GM18861 (cell line): Measurements from ENCODE around the gene NFATC2IP.
"Not testable (repeated sequence)": the region's sequence is repeated elsewhere in the genome, so short reads cannot be mapped to it uniquely, and the experiment has no call there.

Source experiments
- ATAC-seq: cut with Tn5 transposase; IDR thresholded peaks from one replicate; pipeline ENCODE4 v1.9.1; 2021; ENCODE audit not compliant: unreplicated experiment

The NFATC2IP gene

DNA sequence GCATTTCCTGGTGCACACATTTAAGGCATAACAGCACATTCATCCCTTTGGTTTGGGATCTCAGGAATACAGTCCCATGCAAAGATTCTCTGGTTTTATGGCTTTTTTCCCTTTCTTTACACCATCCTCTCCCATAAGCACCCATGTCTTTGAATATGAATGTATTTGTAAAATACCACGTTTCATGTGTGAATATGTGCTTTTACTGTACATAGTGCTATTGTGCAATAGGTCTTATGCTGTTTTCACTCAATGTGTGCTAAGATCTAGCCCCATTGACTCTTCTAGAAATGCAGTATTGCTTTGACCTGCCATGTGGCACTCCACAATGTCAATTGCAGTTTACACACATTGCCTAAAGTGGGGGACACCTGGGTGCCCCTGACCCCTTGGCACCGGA lies 13.8 kb downstream of the NFATC2IP start:
- ATAC-seq, result no peak

GRCh38 chr16:28967156-28967555 lies 16.4 kb downstream of the NFATC2IP start:
- no peak for ATAC-seq

GRCh38 chr16:28969696-28970095 lies 19.0 kb downstream of the NFATC2IP start:
- not testable (repeated sequence) for ATAC-seq

DNA sequence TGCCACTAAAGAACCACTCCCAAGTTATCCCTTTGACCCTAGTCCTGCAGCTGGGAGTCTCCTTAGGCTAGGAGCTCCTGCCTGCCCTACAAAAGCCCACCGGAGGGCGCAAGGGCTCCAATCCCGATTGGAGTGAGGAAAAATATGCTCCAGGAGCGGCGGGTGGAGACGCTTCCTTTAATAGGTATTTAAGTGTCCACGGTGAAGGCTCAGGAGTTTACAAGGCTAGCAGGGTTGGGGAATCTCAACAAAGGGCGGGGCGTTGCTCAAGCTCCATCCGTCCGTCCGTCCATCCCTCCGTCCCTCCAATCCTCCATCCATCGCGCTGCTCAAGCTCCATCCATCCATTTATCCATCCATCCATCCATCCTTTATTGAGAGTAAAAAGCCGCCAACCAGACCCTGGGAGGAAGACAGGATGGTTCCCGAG lies 23.3 kb downstream of the NFATC2IP start:
- no peak for ATAC-seq

GRCh38 chr16:28974437-28975157 lies 23.9 kb downstream of the NFATC2IP start, which contains the start of gene SPNS1:
Gene SPNS1 (plus strand): TSS chr16:28974778. CDS start chr16:28975152, 374 bp downstream.
- peak; percentile 80 for ATAC-seq

DNA sequence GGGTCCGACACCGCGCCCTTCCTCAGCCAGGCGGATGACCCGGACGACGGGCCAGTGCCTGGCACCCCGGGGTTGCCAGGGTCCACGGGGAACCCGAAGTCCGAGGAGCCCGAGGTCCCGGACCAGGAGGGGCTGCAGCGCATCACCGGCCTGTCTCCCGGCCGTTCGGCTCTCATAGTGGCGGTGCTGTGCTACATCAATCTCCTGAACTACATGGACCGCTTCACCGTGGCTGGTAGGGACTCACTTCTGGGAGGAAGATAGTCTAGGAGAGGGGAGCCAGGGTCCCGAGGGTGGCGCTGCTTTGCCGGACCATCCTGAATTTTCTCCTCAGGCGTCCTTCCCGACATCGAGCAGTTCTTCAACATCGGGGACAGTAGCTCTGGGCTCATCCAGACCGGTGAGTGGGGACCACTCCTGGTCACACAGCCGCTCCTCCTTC lies 24.4 kb downstream of the NFATC2IP start:
- peak; percentile 7 for ATAC-seq

DNA sequence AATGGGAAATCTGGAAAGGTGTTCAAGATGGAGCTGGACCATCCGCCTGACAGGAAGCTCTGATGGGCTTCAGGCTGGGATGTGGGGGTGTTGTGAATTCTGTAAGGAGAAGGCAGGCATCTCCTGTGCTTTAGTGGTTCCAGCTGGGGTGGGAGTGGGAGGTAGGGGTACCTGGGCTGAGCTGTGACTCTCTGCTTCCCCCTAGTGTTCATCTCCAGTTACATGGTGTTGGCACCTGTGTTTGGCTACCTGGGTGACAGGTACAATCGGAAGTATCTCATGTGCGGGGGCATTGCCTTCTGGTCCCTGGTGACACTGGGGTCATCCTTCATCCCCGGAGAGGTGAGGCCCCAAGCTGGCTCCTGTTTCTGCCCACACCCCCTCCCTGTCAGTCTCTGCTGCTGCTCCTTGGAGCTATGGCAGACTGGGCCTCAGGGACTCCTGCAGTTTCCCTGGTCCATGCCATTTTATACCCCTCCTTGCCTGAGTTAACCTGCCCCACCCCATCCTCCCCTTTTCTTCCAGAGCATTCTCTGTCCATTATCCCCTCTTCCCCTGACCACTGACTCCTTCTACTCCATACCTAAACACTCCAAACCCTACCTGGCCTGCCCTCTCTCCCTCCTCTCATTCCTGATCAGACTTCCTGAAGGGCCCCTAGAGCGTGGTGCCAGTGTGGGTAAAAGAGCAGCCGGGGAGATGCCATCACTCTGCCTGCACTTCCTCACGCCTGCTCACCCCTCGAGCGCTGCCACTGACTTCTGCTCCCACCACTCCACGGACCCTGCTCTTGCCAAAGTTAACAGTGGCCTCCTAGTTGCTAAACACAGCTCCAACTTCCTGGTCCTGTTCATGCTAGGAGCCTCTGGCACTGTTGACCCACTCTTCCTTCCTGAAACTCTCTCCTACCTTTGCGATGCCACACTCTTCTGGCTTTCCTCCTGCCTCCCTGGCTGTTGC lies 27.2 kb downstream of the NFATC2IP start:
- ATAC-seq, result no peak

DNA sequence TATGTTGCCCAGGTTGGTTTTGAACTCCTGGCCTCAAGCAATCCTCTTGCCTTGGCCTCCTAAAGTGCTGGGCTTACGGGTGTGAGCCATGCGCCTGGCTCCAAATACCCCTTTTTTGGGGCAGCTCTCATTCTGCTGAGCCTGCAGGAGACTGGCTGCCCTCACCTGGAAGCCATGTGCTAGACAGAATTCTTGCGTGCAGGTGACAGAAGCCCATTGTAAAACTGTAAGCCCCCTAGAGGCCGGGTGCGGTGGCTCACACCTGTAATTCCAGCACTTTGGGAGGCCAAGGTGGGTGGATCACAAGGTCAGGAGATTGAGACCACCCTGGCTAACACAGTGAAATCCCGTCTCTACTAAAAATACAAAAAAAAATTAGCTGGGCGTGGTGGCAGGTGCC lies 29.6 kb downstream of the NFATC2IP start:
- ATAC-seq, result not testable (repeated sequence)

GRCh38 chr16:28980929-28981328 lies 30.2 kb downstream of the NFATC2IP start:
- no peak for ATAC-seq

- ATAC-seq, result no peak
Measured at GRCh38 chr16:28981517-28981916, 30.8 kb downstream of the NFATC2IP start.

DNA sequence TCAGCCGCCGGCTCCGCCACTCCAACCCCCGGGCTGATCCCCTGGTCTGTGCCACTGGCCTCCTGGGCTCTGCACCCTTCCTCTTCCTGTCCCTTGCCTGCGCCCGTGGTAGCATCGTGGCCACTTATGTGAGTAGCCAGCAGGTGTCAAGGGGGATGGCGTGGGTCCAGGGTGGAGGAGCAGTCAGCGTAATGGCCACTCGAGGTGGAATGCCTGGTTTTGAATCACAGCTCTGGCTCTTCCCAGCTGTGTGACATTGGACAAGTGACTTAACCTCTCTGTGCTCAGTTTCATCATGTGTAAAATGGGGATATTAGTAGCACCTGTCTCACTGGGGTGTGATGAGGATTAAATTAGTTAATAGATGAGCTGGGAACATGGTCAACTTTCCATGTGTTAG lies 31.7 kb downstream of the NFATC2IP start:
- ATAC-seq, result no peak

DNA sequence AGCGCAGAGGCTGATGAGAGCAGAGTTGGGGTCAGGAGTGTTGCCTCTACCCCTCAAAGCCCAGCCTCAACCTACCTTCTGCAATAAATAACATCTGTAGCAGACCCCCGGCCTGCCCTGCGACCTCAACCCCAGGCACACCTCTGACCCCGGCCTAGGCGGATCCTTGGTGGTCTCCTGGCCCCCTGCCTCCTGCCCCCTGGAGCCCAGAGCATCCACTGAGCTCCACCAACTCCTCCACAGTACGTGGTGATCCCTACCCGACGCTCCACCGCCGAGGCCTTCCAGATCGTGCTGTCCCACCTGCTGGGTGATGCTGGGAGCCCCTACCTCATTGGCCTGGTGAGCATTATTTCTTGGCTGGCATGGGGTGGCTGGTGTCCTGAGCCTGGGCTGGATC lies 32.2 kb downstream of the NFATC2IP start:
- no peak for ATAC-seq

- no peak for ATAC-seq
Measured at GRCh38 chr16:28983644-28984043, 32.9 kb downstream of the NFATC2IP start.

- ATAC-seq, result no peak
Measured at GRCh38 chr16:28984091-28984490, 33.4 kb downstream of the NFATC2IP start.

- no peak for ATAC-seq
Measured at GRCh38 chr16:28984619-28985135, 33.9 kb downstream of the NFATC2IP start, which contains the start of gene LAT. Gene LAT (plus strand): TSS chr16:28985052. CDS start chr16:28985418, 366 bp downstream.

- no peak for ATAC-seq
Measured at GRCh38 chr16:28985211-28986041, 34.7 kb downstream of the NFATC2IP start.

- no peak for ATAC-seq
Measured at GRCh38 chr16:28986046-28986445, 35.3 kb downstream of the NFATC2IP start.

DNA sequence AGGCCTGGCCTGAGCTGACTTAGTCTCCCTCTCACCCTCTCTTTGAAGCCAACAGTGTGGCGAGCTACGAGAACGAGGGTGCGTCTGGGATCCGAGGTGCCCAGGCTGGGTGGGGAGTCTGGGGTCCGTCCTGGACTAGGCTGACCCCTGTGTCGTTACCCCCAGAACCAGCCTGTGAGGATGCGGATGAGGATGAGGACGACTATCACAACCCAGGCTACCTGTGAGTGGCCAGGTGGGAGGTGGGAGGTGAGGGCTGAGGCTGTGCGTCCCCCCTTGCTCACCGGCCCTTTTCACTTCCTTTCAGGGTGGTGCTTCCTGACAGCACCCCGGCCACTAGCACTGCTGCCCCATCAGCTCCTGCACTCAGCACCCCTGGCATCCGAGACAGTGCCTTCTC lies 35.8 kb downstream of the NFATC2IP start:
- ATAC-seq, result no peak

GRCh38 chr16:28987170-28987853 lies 36.6 kb downstream of the NFATC2IP start:
- no peak for ATAC-seq

GRCh38 chr16:28989363-28989762 lies 38.6 kb downstream of the NFATC2IP start:
- ATAC-seq, result no peak
